Superior temporal gyrus (tissue), 1 donor: ENCODE data around the gene BLMH.
"Not testable (repeated sequence)": the region's sequence is repeated elsewhere in the genome, so short reads cannot be mapped to it uniquely, and the experiment has no call there.

Experiments
- DNase-seq: peaks from one replicate; pipeline ENCODE4 v3.0.0-alpha.2; 2016; ENCODE audit errors: extremely low spot score

BLMH gene

GRCh38 chr17:30249460-30249859 is 42.3 kb downstream of the BLMH start:
- no peak for DNase-seq

GRCh38 chr17:30248786-30249185 is 43.0 kb downstream of the BLMH start:
- DNase-seq = no peak

GRCh38 chr17:30246460-30246859 is 45.3 kb downstream of the BLMH start:
- no peak for DNase-seq

GRCh38 chr17:30244853-30245385 is 46.8 kb downstream of the BLMH start:
- no peak for DNase-seq

GRCh38 chr17:30243568-30243967 is 48.2 kb downstream of the BLMH start:
- no peak for DNase-seq

GRCh38 chr17:30243002-30243401 is 48.7 kb downstream of the BLMH start:
- DNase-seq = no peak

- DNase-seq = no peak
Observed at GRCh38 chr17:30241051-30241450, 50.7 kb downstream of the BLMH start.

- DNase-seq = no peak
Observed at GRCh38 chr17:30240177-30240576, 51.6 kb downstream of the BLMH start.

GRCh38 chr17:30239089-30239462 is 52.7 kb downstream of the BLMH start:
- DNase-seq = no peak

- no peak for DNase-seq
Observed at GRCh38 chr17:30238387-30239088, 53.2 kb downstream of the BLMH start.

- no peak for DNase-seq
Observed at GRCh38 chr17:30238003-30238344, 53.8 kb downstream of the BLMH start.

GRCh38 chr17:30237296-30238002 is 54.3 kb downstream of the BLMH start:
- DNase-seq = no peak

- DNase-seq = no peak
Observed at GRCh38 chr17:30236766-30237165, 55.0 kb downstream of the BLMH start.

- no peak for DNase-seq
Observed at GRCh38 chr17:30236297-30236624, 55.5 kb downstream of the BLMH start.

- DNase-seq = no peak
Observed at GRCh38 chr17:30235386-30236296, 56.1 kb downstream of the BLMH start, which contains the start of gene SLC6A4. SLC6A4 (minus strand) TSS chr17:30235697; CDS start chr17:30221958, 13,739 bp downstream.

GRCh38 chr17:30234964-30235363 is 56.8 kb downstream of the BLMH start:
- no peak for DNase-seq

- DNase-seq = no peak
Observed at GRCh38 chr17:30234296-30234695, 57.4 kb downstream of the BLMH start.

- DNase-seq = no peak
Observed at GRCh38 chr17:30232824-30233427, 58.8 kb downstream of the BLMH start.

- DNase-seq = no peak
Observed at GRCh38 chr17:30232015-30232823, 59.5 kb downstream of the BLMH start.

GRCh38 chr17:30230596-30231125 is 61.1 kb downstream of the BLMH start:
- no peak for DNase-seq

- DNase-seq = not testable (repeated sequence)
Observed at GRCh38 chr17:30230009-30230408, 61.7 kb downstream of the BLMH start.
